K562 (cell line): Measurements from ENCODE around the gene EYA2. TPM values are rescaled to one million over a fixed set of nuclear protein-coding genes. Genes with fewer than 3 reads are reported as not detected.

Source experiments
- ATAC-seq: fragments of 200-7000 bp; cut with Tn5 transposase; 3 replicates; pipeline ENCODE4 v1.9.1; 2020; ENCODE audit warnings: moderate library complexity
- BruUV-seq: library from RNA; stranded (reverse); fragments of 400-500 nt; replicated peaks from 2 replicates; lab custom pipeline; 2021; lab: Mats Ljungman, UMichigan
- CTCF ChIA-PET: fragments of 300-600 bp; formaldehyde crosslinking; extraction: SDS; loops from one replicate; lab custom pipeline; 2021; ENCODE audit warnings: low intra/inter-chr PET ratio; lab: Yijun Ruan, JAX
- POLR2A ChIA-PET: fragments of 300-600, 350-650 bp; sonication (Branson Sonifier 250); formaldehyde crosslinking; extraction: SDS; loops from one replicate; lab custom pipeline; 2021; ENCODE audit warnings: antibody characterized with exemption, inconsistent platforms; lab: Yijun Ruan, JAX
- DNase-seq, 4 experiments: peaks; one replicate each; pipeline versions ENCODE4 v3.0.0 to v3.0.0-alpha.2; 2011 to 2018; ENCODE audit warnings: low spot score in 3 of 4, mixed read lengths in 3 of 4; ENCODE audit errors: extremely low read depth in 1 of 4
- FAIRE-seq: peaks from 2 replicates; lab custom pipeline; 2011; peaks lifted over from hg19 to GRCh38; lab: Jason Lieb, UNC
- H2AFZ ChIP-seq: 2 replicates; pipeline ENCODE4 v1.6.0; 2011; ENCODE audit warnings: low read depth, low read length, control low read depth, inconsistent platforms
- H3K27ac ChIP-seq: fragments of 200-600 bp; 3 replicates; pipeline ENCODE4 v1.8.0; 2011; ENCODE audit warnings: low read depth, mild to moderate bottlenecking, control low read depth, inconsistent platforms, low read length, moderate library complexity, mixed read lengths; ENCODE audit errors: extremely low read depth
- H3K27me3 ChIP-seq, 2 experiments: fragments of 300-600 bp in 1 of 2; 2 replicates in 1 of 2; 3 replicates in 1 of 2; pipeline versions ENCODE4 v1.6.0 to v1.8.0; 2011; ENCODE audit warnings: inconsistent platforms in 2 of 2, low read length in 2 of 2, mild to moderate bottlenecking in 1 of 2, mixed read lengths in 1 of 2, moderate library complexity in 1 of 2; ENCODE audit not compliant: control insufficient read depth in 2 of 2, insufficient read depth in 2 of 2
- H3K36me3 ChIP-seq: fragments of 300-600 bp; 3 replicates; pipeline ENCODE4 v1.8.0; 2011; ENCODE audit warnings: mild to moderate bottlenecking, low read length, inconsistent platforms; ENCODE audit not compliant: control insufficient read depth, insufficient read depth
- H3K4me1 ChIP-seq, 2 experiments: fragments of 200-600 bp in 1 of 2; replicated peaks in 1 of 2; 2 replicates in 1 of 2; 3 replicates in 1 of 2; pipeline versions ENCODE4 v1.5.1 to v1.8.0; 2011; ENCODE audit warnings: inconsistent platforms in 2 of 2, low read length in 2 of 2, mild to moderate bottlenecking in 1 of 2, mixed read lengths in 1 of 2, moderate library complexity in 1 of 2; ENCODE audit not compliant: control insufficient read depth in 2 of 2, insufficient read depth in 2 of 2
- H3K4me2 ChIP-seq: 2 replicates; pipeline ENCODE4 v1.6.1; 2011; ENCODE audit warnings: low read length, control low read depth, inconsistent platforms, mixed read lengths; ENCODE audit not compliant: insufficient read depth
- H3K4me3 ChIP-seq: fragments of 200-600 bp; sonication (generic), shearing (Covaris generic); 2 replicates; pipeline ENCODE4 v1.5.1; 2016; ENCODE audit warnings: control low read depth, inconsistent platforms
- H3K79me2 ChIP-seq: fragments of 200-600 bp; 3 replicates; pipeline ENCODE4 v1.8.0; 2011; ENCODE audit warnings: low read length, inconsistent platforms; ENCODE audit not compliant: control insufficient read depth, insufficient read depth
- H3K9ac ChIP-seq, 2 experiments: 2 replicates each; pipeline versions ENCODE4 v1.6.0 to v1.6.1; 2011; ENCODE audit warnings: low read depth in 2 of 2, low read length in 2 of 2, control low read depth in 1 of 2, inconsistent platforms in 1 of 2, mild to moderate bottlenecking in 1 of 2, mixed read lengths in 1 of 2; ENCODE audit not compliant: insufficient read depth in 1 of 2
- H3K9me1 ChIP-seq: one replicate; pipeline ENCODE4 v1.6.0; 2011; ENCODE audit warnings: inconsistent platforms, mild to moderate bottlenecking, low read length, moderate library complexity; ENCODE audit not compliant: control insufficient read depth, insufficient read depth
- H3K9me3 ChIP-seq: replicated peaks from 2 replicates; pipeline ENCODE4 v1.5.1; 2011; ENCODE audit warnings: low read depth, low read length, inconsistent platforms; ENCODE audit not compliant: control insufficient read depth, insufficient read depth
- H4K20me1 ChIP-seq: replicated peaks from 2 replicates; pipeline ENCODE4 v1.6.1; 2011; ENCODE audit warnings: low read length, inconsistent platforms, mixed read lengths; ENCODE audit not compliant: control insufficient read depth, insufficient read depth
- E2F6 ChIP-seq, 2 experiments: IDR thresholded peaks; 2 replicates each; pipeline ENCODE4 v1.6.1; 2011; ENCODE audit warnings: borderline replicate concordance in 1 of 2, control low read depth in 1 of 2, low read depth in 1 of 2, low read length in 1 of 2, mild to moderate bottlenecking in 1 of 2, mixed read lengths in 1 of 2, moderate library complexity in 1 of 2; ENCODE audit not compliant: insufficient read depth in 1 of 2, insufficient read length in 1 of 2, poor library complexity in 1 of 2, severe bottlenecking in 1 of 2; ENCODE audit errors: extremely low read depth in 1 of 2
- HMBOX1 ChIP-seq: sonication (generic); IDR thresholded peaks from 2 replicates; pipeline ENCODE4 v1.6.1; 2016
- KLF16 ChIP-seq: IDR thresholded peaks from 2 replicates; pipeline ENCODE4 v1.6.1; 2016; ENCODE audit warnings: antibody characterized with exemption
- NR2C1 ChIP-seq, 2 experiments: fragments of 450-650 bp; IDR thresholded peaks; 2 replicates each; pipeline ENCODE4 v1.6.1; 2017; ENCODE audit warnings: mild to moderate bottlenecking in 2 of 2, antibody characterized with exemption in 1 of 2, inconsistent platforms in 1 of 2, missing compliant biosample characterization in 1 of 2, missing genetic modification characterization in 1 of 2
- PHB2 ChIP-seq: fragments of 450-650 bp; IDR thresholded peaks from 2 replicates; pipeline ENCODE4 v1.6.1; 2017; ENCODE audit warnings: low read depth
- POLR2B ChIP-seq: fragments of 450-650 bp; IDR thresholded peaks from 2 replicates; pipeline ENCODE4 v1.6.1; 2018; ENCODE audit warnings: low read depth; ENCODE audit not compliant: partially characterized antibody
- SMAD4 ChIP-seq: fragments of 250-450 bp; sonication (Bioruptor Pico); conservative IDR thresholded peaks from 2 replicates; pipeline ENCODE4 v1.8.0; 2021; ENCODE audit warnings: inconsistent platforms, mild to moderate bottlenecking, moderate library complexity
- SRSF1 ChIP-seq: fragments of 200-400 bp; formaldehyde crosslinking; IDR thresholded peaks from 2 replicates; pipeline ENCODE4 v1.6.1; 2017; ENCODE audit warnings: mild to moderate bottlenecking, low read depth, low read length, moderate library complexity
- THAP7 ChIP-seq: fragments of 250-450 bp; sonication (Bioruptor Pico); IDR thresholded peaks from 2 replicates; pipeline ENCODE4 v1.5.0; 2021
- TRIM28 ChIP-seq: fragments of 450-650 bp; IDR thresholded peaks from 2 replicates; pipeline ENCODE4 v1.6.1; 2017
- XRCC4 ChIP-seq: IDR thresholded peaks from one replicate; pipeline ENCODE4 v1.6.1; 2011; ENCODE audit not compliant: insufficient read depth, insufficient read length; ENCODE audit errors: extremely low read depth
- ZBTB1 ChIP-seq: sonication (generic); formaldehyde crosslinking; IDR thresholded peaks from 2 replicates; pipeline ENCODE4 v1.8.1; 2023; ENCODE audit warnings: missing genetic modification reagents, low read depth, mild to moderate bottlenecking, borderline replicate concordance
- ZNF174 ChIP-seq: fragments of 250-450 bp; sonication (Bioruptor Pico); IDR thresholded peaks from 2 replicates; pipeline ENCODE4 v1.4.0; 2020; ENCODE audit warnings: mild to moderate bottlenecking
- ZNF3 ChIP-seq: fragments of 250-450 bp; sonication (Bioruptor Pico); IDR thresholded peaks from 2 replicates; pipeline ENCODE4 v1.5.0; 2021; ENCODE audit warnings: mild to moderate bottlenecking, moderate library complexity
- ZNF561 ChIP-seq: fragments of 450-650 bp; formaldehyde crosslinking; conservative IDR thresholded peaks from 2 replicates; pipeline ENCODE4 v1.4.0; 2020; ENCODE audit warnings: mild to moderate bottlenecking, moderate library complexity
- ZSCAN29 ChIP-seq: fragments of 450-650 bp; IDR thresholded peaks from 2 replicates; pipeline ENCODE4 v1.6.1; 2017
- WGBS: fragments of 100-300 bp; shearing (Covaris generic); methylation state at CpG from one replicate; pipeline ENCODE4 v1.1.6; 2016; ENCODE audit warnings: low coverage, mixed read lengths; ENCODE audit not compliant: insufficient coverage; ENCODE audit errors: missing lambda C conversion rate; 5-methylcytosine and 5-hydroxymethylcytosine counted together
- in situ Hi-C: fragments of 300-500 bp; cut with MboI; formaldehyde crosslinking; loops from 4 replicates; pipeline ENCODE4 v1.15.0; 2018; ENCODE audit warnings: inconsistent platforms, mixed read lengths
- intact Hi-C: fragments of 100-400 bp; cut with micrococcal nuclease; formaldehyde crosslinking; loops from 2 replicates; pipeline ENCODE4 v1.14.2; 2022
- polyA plus RNA-seq, 8 experiments: library from polyadenylated mRNA; depleted of rRNA in 4 of 8; stranded (reverse) in 5 of 8; unstranded in 3 of 8; fragments of >200 nt; fragmentation: Nextera tagmentation in 2 of 8; fragmentation: Illumina TruSeq in 1 of 8; extraction: Ambion mirVana in 2 of 8; extraction: Trizol in 1 of 8; gene quantifications; 2 replicates each; pipeline versions ENCODE4 v1.2.1 to v1.2.3, GENCODE V29; 2011 to 2014; ENCODE audit warnings: inconsistent platforms in 1 of 8, missing spikeins in 1 of 8
- total RNA-seq, 7 experiments: library from RNA; depleted of rRNA in 6 of 7; stranded (reverse); fragments of >200 nt in 6 of 7; fragmentation: Illumina TruSeq in 2 of 7; extraction: Trizol in 2 of 7; gene quantifications; 2 replicates each; pipeline versions ENCODE4 v1.2.1 to v1.2.3, GENCODE V29; 2011 to 2021; ENCODE audit warnings: low replicate concordance in 1 of 7

The EYA2 gene
- total and polyA plus RNA-seq, 9 of the 15 experiments (the other 6 are each of a cell fraction or from before 2014, with no cell fraction given) = 0.03 TPM; not detected in 8

GRCh38 chr20:46978951-46979491 lies 84.4 kb downstream of the EYA2 start:
- intact Hi-C loops = no loop called here
- POLR2A ChIA-PET = interaction anchor here (1.1 to 1.2 kb wide), 2 partner anchors 11 to 19 kb away, joined by 3 to 5 read pairs; no protein-coding TSS in a partner anchor
- Histone ChIP-seq H3K9me1 (no peaks in the 10 kb centered on the region), H3K9me3 (no peaks in the 10 kb centered on the region), H4K20me1 (no peaks in the 10 kb centered on the region), H3K4me3 (no peak overlapping the region), H3K79me2 (no peaks in the 10 kb centered on the region), H3K36me3 (no peaks in the 10 kb centered on the region), H3K27me3 (peaks cover 7 to 18% of the 10 kb centered on the region in 2 experiments; a peak in 2 of 5 replicates), H3K4me2 (no peak overlapping the region), H3K9ac (no peak overlapping the region), H2AFZ (no peak overlapping the region), H3K27ac (no peak overlapping the region), H3K4me1 (no peaks in the 10 kb centered on the region)
- FAIRE-seq (no peak), DNase-seq (no peak), ATAC-seq (no peak)
- CTCF ChIA-PET = no interaction called here
- in situ Hi-C loops = no loop called here
- 5% methylated on average over 9 of the region's 9 CpGs for WGBS
- no peak for TF ChIP-seq NR2C1 (IDR thresholded peaks at IDR 0.05)
- TF ChIP-seq NR2C1 (tag; IDR thresholded peaks at IDR 0.05) = no peak
- no peak for TF ChIP-seq XRCC4
- TF ChIP-seq KLF16 = no peak
- no peak for TF ChIP-seq SMAD4 (CRISPR knock-in tag)
- TF ChIP-seq PHB2 = no peak
- no peak for TF ChIP-seq ZSCAN29
- TF ChIP-seq TRIM28 = no peak
- no peak for TF ChIP-seq ZBTB1 (CRISPR knock-in tag)
- no peak for TF ChIP-seq E2F6 (IDR thresholded peaks at IDR 0.05; ENCODE audit: borderline replicate concordance in 1 of 2, extremely low read depth in 1 of 2, insufficient read depth in 1 of 2, insufficient read length in 1 of 2, low read depth in 1 of 2, low read length in 1 of 2, poor library complexity in 1 of 2, severe bottlenecking in 1 of 2)
- TF ChIP-seq ZNF174 (CRISPR knock-in tag) = no peak
- no peak for TF ChIP-seq HMBOX1
- TF ChIP-seq SRSF1 = no peak
- no peak for TF ChIP-seq ZNF3 (CRISPR knock-in tag)
- no peak for TF ChIP-seq THAP7 (CRISPR knock-in tag)
- no peak for TF ChIP-seq POLR2B
- no peak for TF ChIP-seq ZNF561
- no TSS peak for BruUV-seq
